NCI-H748 (cell line): ENCODE measurements around the gene UGGT1.
A peak's percentile ranks its signal among the peaks of the same experiment; 100 is the strongest.

ENCODE experiments used
- DNase-seq: peaks from one replicate; lab custom pipeline; 2025; ENCODE audit not compliant: unreplicated experiment; lab: John Stamatoyannopoulos, UW

Gene UGGT1, protein sequence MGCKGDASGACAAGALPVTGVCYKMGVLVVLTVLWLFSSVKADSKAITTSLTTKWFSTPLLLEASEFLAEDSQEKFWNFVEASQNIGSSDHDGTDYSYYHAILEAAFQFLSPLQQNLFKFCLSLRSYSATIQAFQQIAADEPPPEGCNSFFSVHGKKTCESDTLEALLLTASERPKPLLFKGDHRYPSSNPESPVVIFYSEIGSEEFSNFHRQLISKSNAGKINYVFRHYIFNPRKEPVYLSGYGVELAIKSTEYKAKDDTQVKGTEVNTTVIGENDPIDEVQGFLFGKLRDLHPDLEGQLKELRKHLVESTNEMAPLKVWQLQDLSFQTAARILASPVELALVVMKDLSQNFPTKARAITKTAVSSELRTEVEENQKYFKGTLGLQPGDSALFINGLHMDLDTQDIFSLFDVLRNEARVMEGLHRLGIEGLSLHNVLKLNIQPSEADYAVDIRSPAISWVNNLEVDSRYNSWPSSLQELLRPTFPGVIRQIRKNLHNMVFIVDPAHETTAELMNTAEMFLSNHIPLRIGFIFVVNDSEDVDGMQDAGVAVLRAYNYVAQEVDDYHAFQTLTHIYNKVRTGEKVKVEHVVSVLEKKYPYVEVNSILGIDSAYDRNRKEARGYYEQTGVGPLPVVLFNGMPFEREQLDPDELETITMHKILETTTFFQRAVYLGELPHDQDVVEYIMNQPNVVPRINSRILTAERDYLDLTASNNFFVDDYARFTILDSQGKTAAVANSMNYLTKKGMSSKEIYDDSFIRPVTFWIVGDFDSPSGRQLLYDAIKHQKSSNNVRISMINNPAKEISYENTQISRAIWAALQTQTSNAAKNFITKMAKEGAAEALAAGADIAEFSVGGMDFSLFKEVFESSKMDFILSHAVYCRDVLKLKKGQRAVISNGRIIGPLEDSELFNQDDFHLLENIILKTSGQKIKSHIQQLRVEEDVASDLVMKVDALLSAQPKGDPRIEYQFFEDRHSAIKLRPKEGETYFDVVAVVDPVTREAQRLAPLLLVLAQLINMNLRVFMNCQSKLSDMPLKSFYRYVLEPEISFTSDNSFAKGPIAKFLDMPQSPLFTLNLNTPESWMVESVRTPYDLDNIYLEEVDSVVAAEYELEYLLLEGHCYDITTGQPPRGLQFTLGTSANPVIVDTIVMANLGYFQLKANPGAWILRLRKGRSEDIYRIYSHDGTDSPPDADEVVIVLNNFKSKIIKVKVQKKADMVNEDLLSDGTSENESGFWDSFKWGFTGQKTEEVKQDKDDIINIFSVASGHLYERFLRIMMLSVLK (N-terminal part only)

DNA sequence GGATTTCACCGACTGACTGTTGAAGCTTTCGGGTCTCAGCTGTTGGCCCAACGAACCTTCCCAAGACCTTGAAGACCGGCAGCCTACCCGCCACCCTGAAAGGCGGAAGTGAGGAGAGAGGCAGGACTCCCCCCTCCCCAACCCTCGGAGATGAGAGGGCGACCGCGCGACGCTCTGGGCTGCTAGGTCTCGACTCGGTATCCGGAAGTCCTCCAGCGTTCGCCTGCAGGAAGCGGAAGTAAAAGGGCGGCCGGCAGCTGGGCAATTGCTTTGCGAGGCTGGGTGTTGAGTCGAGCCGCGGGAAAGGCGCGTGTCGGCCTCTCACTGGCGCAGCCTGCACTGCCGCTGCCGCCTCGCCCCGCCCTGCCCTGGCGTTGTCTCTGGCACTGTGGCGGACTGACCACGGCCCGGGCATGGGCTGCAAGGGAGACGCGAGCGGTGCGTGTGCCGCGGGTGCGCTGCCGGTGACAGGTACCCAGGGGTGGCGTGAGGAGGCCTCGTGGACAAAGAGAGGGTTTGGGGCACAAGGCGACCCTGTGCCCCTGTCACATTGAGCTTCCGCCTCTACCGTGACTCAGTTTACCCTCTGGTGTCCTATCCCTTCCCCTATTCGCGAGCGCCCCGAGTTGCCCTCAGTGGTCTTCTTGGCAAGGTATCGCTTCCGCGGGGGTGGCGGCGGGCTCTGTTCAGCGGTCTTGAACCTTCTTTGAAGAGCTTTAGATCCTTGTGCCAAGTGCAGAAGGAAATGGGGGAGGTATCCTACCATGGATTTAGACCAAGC lies at the start of gene UGGT1:
UGGT1 (plus strand) TSS at position 256 of the 781 bp plus-strand sequence; CDS start at position 414, 158 bp downstream.
- DNase-seq, result peak; percentile 95

DNA sequence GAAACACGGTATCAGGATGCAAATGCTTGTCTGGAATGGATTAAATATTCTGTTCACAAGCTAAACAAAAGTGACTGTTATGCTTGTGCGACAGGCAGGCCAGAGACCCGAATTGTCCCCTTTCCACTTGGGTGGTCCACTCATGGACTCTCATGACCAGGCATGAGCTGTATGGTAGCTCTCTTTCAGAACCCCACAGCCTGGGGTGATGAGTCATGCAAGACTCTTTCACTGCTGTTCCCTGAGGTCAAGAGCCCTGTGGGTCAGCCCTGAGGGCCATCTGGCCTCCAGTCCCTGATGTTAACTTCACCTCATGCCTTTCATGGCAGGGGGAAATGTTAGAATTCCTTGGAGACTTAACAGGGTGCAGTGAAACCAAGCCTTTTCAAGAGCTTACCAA lies 49.4 kb upstream of the UGGT1 start:
- DNase-seq, result no peak

DNA sequence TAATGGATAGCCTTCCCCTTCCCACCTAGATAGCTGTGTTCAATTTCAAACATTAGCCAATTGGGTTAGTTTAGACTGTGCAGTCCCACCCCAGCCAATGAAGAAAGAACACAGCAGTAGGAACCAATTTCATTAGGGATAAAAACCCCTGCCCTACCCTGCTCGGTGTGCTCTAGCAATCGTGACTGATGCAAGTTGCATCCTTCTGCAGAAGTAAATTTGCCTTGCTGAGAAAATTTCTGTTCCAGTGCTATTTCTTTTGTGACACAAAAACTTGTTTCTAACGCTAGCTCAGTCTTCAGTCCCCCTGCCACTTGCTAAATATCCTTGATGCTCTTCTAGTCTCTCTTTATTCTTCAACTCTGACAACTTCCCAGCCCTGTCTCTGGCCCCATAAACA lies 48.0 kb upstream of the UGGT1 start:
- DNase-seq, result no peak

DNA sequence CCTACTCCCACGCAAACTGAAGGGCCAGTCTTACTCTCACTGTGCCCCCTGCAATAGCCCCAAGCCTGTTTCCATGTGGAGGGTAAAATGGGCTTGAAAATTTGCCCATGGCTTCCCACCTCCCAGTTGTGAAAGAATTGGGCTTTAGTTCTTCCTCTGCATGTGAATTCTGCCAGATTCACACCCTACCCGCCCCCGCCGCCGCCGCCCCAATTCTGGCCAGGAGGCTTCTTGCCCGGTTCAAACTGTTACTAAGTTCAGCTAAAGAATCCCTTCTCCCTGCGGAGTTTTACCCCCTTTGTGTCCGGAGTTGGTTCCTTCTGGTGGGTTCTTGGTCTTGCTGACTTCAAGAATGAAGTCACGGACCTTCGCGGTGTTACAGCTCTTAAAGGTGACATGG lies 37.7 kb upstream of the UGGT1 start:
- DNase-seq, result no peak

DNA sequence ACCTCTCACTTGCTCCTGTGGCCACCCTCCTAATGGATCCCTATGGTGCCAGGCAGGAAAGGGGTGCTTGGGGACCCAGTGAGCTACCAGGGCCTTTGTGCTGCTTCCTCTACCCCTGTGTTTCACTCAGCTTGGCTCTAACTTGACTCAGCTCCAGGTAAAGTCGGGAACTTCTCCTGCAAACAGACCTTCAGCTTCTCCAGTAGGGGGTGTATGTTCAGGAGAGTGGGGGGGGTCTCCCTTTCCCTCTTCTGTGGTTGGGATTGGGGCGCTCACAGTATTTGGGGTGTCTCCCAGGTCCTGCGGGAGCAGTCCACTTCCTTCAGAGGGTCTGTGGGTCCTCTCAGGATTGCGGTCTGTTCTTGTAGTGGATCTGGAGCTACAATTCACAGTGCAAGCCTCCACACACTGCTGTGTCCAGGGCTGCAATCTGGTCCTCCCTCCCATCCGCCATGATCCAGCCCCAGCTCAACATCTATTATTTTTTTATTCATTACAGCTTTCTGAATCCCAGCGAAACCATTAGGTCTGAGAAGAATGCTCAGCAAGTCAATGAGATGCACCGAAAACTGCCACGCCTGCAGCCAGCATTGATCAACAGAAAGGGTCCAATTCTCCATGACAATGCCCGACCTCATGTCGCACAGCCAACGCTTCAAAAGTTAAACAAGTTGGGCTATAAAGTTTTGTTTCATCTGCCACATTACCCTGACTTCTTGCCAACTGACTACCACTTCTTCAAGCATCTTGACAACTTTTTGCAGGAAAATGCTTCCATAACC lies 36.7 kb upstream of the UGGT1 start:
- DNase-seq, result no peak

DNA sequence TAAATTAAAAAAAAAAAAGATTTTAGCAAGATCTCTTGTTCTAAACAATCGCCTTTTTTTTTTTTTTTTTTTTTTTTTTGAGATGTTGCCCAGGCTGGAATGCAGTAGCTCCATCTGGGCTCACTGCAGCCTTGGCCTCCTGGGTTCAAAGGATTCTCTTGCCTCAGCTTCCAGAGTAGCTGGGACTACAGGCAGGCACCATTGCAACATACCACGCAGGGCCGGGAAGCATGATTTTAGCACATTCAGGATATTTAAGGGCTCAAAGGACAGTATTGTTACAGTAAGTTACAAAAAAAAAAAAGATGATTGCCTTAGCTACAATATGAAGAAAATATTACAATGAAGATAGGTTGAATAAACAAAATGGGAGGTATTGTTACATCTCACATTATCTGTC lies 33.7 kb upstream of the UGGT1 start:
- DNase-seq, result no peak

DNA sequence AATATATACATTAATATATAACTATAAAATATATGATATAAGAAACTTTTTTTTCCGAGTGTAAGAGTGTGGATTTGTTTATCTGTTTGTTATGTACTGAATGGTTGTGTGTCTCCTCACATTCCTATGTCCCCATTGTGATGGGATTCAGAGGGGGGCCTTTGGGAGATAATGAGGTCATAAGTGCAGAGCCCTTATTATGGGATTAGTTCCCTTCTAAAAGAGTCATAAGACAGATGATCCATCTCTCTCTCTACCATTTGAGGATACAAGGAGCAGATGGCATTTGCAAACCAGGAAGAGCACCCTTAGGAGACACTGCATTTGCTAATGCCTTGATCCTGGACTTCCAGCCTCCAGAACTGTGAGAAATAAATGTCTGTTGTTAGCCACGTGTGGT lies 32.9 kb upstream of the UGGT1 start:
- no peak for DNase-seq

DNA sequence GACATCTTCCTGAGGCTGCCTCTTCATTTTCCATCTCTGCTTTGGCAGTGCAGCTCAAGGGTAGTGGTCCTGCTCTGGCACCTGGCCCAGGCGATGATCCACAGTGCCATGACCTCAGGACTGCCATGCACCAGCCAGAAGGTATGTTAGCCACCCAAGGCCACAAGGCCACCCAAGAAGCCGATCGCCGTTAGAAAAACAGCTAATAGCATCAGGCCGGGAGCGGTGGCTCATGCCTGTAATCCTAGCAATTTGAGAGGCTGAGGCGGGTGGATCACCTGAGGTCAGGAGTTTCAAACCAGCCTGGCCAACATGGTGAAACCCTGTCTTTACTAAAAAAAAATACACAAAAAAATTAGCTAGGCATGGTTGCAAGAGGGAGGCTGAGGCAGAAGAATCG lies 28.4 kb upstream of the UGGT1 start:
- no peak for DNase-seq

DNA sequence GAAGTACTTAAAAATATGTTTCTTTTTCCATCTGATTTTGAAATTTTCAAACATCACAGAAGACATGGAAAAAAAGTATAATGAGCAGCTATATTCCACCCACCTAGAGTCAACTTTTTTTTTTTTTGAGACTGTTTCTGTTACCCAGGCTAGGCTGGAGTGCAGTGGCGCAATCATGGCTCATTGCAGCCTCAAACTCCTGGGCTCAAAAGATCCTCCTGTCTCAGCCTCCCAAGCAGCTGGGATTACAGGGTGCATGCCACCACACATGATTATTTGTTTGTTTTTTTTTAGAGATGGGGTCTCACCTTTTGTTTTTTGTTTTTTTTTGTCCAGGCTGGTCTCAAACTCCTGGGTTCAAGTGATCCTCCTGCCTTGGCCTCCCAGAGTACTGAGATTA lies 26.6 kb upstream of the UGGT1 start:
- no peak for DNase-seq

DNA sequence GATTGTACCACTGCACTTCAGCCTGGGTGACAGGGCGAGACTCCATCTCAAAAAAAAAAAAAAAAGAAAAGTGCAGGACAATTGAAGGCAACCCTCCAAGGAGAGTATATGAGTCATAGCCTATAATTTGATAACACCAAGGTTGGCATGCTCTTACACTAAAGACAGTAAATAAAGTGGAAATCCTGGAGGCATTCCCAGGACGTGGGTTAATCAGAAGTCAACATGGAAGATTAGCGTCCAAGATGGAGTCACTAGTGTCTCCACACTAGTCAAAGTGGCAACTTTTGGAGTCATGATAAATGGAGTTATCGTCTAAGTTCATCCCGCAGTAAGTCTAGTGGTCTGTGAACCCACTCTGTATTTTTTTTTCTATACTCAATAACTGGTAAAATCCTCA lies 21.2 kb upstream of the UGGT1 start:
- DNase-seq, result no peak

DNA sequence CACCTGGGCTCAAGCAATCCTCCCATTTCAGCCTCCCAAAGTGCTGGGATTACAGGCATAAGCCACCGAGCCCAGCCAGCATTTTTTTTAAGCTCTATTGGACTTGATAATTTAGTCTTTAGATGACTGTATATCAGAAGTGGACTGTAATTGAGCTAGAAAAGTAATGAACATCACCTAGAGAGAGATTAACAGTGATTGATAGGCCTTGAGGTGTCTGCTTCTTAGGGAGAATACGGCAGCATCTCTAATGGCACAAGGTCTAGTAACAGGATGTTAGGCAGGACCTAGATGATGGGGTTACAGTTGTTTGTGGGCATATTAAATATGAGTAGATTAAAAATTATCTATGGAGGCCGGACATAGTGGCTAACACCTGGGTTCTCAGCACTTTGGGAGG lies 17.7 kb upstream of the UGGT1 start:
- no peak for DNase-seq

DNA sequence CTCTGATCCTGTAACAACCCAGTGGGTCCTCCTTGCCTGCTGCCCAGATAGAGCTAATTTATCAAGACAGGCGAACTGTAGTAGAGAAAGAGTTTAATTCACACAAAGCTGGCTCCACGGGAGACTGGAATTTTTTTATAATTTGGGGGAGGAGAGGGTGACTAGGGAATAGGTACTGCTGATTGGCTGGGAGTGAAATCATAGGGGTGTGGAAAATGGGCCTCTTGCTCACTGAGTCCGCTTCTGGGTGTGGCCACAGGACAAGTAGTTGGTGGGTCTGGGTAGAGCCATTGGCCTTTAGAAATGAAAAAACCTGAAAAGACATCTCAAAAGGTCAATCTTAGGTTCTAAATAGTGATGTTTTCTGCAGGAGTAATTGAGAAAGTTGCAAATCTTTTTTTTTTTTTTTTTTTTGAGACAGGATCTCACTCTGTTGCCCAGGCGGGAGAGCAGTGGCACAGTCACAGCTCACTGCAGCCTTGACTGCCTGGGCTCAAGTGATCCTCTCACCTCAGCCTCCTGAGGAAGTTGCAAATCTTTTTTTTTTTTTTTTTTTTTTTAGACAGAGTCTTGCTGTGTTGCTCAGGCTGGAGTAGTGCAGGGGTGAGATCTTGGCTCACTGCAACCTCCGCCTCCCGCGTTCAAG lies 14.4 kb upstream of the UGGT1 start:
- DNase-seq, result no peak

DNA sequence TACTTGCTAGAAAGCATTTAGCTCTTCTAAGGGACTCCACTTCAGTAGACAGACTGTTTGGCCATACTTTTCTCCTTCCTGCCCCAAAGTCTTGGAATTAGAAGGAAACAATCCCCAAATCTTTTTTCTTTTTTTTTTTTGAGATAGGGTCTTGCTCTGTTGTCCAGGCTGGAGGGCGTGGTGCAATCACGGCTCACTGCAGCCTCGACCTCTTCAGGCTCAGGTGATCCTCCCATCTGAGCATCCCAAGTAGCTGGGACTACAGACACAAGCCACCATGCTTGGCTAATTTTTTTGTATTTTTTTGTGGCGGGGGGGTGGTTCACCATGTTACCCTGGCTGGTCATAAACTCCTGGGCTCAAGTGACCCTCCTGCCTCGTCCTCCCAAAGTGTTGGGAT lies 6.2 kb upstream of the UGGT1 start:
- no peak for DNase-seq

DNA sequence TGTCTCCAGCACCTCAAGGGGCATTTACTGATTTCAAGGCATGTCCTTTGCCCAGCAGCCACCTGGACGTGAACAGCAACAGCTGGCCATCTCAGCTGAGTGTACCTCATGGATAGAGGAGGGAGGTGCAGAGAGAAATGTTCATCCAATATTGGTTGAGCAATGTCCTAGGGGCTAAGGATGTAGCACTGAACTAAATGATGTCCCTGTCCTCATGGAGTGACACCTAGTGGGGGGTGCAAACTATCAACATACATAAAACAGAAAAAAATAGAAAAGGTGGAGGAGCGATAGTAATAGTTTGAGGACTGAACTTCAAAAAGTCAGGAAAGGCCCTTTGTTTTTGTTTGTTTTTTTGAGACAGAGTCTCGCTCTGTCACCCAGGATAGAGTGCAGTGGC lies 4.8 kb upstream of the UGGT1 start:
- no peak for DNase-seq

DNA sequence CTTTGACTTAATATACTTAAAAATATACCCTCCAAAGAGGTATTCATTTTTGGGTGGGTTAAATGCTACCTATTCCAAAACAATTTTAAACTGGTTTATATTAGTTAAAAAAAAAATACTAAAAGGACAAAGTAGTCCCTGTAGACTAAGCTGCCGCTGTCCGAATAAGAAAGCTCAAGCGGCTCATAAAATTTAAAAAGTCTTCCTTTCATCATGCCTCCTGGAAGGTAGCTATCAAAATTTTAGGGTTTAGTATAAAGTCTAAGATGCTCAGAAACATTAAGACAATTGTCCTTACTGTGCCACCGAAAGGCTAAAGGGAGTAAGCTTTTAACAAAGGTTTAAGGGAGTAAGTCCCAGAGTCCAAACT lies 440 bp upstream of the UGGT1 start:
- no peak for DNase-seq

DNA sequence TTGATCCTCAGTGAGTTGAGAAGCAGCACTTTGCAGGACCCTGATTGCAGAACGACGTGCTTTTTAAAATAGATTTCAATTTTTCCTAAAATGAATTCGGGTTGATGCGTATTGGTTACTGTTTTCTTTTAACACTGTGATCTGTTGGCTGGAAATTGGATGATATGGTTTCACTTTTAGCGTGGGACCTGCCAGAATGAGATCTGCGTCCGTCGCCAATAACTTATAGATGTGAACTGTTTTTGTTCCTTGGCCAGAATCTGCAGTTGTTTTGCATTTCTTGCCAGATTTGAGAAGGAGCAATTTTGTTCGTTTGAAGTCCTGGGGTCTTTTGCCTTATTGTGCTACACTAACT lies 703 bp downstream of the UGGT1 start:
- no peak for DNase-seq

DNA sequence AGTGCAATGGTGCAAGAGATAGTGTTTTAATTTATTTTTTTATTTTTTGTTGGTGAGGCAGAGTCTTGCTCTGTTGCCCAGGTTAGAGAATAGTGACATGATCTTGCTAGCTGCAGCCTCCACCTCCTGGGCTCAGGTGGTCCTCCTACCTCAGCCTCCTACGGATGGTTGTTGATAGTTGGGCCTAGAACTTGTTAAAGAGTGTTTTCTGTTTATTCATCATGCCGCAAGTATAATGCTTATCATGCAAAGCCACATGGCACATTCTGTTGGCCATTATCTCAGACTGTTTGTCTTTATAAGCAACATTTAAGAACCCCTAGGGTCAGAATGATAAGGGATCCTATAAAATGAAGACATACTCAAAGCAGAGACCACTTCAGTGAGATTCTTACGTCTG lies 1.7 kb downstream of the UGGT1 start:
- DNase-seq, result no peak

DNA sequence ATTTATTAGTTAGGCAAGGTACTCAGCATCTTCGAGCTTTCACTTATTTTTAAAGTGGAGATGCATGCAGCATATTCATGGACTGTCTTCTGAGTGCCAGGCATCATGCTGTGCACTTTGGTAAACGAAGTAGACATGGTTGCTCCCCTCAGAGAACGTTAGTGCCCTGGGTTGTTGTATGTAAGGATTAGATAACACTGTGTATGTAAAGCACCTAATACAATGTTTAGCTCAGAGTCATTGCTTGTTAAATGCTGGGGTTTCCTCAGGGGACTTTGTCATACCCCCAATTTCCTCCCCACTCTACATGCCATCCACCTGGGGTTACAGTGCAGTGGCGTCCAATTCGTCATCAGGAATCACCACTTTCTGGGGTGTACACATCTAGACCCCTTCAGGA lies 2.8 kb downstream of the UGGT1 start:
- no peak for DNase-seq

DNA sequence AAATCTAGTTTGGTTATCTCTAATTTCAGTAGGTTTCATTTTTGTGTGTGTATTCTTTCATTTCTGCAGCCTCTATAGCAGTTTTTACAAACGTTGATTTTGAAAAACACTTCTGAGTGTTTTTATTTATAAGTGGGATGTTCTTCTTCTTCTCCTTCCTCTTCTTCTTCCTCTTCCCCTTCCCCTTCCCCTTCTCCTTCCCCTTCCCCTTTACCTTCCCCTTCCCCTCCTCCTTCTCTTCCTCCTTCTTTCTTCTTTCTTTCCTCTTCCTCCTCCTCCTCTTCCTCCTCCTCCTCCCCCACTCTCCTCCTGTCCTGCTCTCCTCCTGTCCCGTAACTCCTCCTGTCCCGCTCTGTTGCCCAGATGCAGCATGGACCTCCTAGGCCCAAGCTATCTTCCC lies 4.2 kb downstream of the UGGT1 start:
- no peak for DNase-seq

DNA sequence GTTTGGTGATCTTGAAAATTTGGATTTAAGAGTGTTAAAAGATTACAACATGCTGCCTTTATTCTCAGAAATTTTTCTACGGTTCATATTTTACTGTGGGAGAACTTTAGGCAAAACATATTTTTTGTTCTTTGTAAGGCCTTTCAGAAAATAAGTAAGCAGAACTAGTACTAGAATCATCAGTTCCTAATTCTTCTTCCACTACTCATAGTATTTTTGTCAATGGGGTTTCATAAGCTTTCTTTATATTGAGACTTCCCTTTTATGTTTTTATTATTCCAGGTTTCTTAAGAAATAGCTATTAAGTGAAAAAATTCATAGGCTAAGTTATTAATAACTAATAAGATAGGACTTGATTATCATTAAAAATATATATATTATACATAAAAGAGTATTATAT lies 12.4 kb downstream of the UGGT1 start:
- no peak for DNase-seq
